Suppressor macrophage (primary cell): ENCODE data around the gene S100PBP.

Experiments used
- DNase-seq, 4 experiments: peaks; one replicate each; pipeline ENCODE4 v3.0.0-alpha.2; 2020 to 2022
- total RNA-seq, 17 experiments: gene quantifications; one replicate each; lab custom pipeline; 2026; ENCODE audit warnings: mixed read lengths in 6 of 17, inconsistent platforms in 3 of 17; lab: John Stamatoyannopoulos, UW

The S100PBP gene
- 8.5 to 31.9 (median 17.8) reads per million in 17 experiments for total RNA-seq

DNA sequence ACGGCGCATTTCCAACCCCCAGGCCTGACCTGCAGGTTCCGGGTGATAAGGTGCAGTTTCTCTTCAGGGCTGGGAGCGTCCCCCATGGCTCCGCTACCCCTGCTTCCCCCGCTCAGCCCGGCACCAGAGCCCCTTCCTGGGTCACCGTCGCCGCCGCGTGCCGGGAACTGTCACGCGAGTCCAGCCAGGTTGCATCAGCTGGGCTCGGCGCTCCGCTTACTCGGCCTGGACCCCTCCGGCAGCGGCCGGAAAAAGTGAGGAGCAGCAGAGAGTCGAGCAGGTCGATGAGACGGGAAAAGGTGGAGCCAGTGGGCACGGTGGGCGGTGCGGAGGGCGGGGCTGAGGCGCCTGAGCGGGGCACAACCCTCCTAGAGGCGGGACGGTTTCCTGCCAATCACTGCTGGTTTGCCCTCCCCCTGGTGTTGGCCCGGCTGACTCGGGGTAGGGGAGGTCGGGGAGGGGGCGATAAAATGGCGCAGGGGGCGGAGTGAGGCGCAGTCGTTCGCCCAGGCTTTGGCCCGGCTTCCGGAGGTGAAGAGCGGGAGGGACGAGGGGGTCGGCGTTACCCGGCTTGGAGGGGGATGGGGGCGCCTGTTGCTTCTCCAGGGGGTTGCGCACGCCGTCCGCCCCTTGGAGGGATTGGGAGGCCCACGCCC is at the start of gene S100PBP, which contains the start of gene YARS1:
Gene S100PBP (plus strand): TSS at position 495 of the 656 bp plus-strand sequence. CDS start 8,447 bp downstream, outside the sequence.
Gene YARS1 (minus strand): TSS at position 200 of the 656 bp plus-strand sequence. CDS start 114 bp downstream, at position 86.
- DNase-seq, result peak; percentile 99

DNA sequence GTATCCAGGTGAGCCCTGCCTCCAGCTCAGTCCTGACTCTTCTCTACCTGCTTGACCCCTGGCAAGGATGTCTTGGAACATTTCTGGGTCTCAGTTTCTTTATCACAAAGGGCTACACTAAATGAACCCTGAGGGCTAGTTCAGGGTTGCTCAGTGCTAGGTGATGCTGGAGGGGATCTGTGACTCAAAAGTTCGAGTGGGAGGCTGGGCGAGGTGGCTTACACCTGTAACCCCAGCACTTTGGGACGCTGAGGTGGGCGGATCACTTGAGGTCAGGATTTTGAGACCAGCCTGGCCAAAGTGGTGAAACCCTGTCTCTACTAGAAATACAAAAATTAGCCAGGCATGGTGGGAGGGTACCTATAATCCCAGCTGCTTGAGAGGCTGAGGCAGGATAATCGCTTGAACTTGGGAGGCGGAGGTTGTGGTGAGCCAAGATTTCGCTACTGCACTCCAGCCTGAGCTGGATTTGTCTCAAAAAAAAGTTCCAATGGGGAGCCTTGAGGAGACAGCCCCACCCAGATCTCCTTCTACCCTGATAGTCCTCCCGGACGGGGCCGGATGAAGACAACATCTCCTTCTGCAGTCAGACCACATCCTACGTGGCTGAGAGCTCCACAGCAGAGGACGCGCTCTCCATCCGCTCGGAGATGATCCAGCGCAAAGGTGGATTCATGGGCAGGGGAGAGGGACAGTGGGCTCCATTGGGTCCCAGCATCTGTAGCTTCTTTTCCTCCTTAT is 49.2 kb upstream of the S100PBP start:
- no peak for DNase-seq

DNA sequence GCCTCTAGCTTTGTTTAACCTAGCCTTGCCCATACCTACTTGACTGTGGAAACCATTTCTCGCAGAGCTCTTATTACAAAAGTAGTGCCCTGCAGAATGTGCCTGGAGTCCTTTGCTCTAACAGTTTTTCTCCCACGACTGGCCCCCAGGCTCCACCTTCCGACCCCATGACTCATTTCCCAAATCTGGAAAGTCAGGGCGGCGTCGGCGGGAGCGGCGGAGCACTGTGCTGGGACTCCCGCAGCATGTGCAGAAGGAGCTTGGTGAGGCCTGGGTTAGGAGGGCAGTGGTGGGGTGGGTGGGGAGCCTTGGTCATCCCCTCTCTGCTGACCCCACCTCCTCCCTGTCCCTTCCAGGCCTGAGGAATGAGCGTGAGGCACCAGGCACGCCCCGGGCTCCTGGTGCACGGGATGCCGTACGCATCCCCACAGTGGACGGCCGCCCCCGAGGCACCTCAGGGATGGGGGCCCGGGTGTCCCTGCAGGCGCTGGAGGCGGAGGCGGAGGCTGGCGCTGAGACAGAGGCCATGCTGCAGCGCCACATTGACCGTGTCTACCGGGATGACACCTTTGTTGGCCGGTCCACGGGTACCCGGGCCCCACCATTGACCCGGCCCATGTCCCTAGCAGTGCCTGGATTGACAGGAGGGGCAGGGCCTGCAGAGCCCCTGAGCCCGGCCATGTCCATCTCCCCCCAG is 47.8 kb upstream of the S100PBP start:
- no peak for DNase-seq

DNA sequence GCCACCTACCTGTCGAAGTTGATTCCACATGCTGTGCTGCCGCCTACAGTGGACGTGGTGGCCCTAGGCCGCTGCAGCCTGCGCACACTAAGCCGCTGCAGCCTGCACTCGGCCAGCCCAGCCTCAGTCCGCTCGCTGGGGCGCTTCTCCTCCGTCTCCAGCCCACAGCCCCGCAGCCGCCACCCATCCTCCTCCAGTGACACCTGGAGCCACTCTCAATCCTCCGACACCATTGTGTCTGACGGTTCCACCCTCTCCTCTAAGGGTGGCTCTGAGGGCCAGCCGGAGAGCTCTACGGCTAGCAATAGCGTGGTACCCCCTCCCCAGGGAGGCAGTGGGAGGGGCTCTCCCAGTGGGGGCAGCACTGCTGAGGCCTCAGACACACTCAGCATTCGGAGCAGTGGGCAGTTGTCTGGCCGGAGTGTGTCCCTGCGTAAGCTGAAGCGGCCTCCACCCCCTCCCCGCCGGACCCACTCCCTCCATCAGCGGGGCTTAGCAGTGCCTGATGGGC is 47.2 kb upstream of the S100PBP start:
- DNase-seq, result no peak

DNA sequence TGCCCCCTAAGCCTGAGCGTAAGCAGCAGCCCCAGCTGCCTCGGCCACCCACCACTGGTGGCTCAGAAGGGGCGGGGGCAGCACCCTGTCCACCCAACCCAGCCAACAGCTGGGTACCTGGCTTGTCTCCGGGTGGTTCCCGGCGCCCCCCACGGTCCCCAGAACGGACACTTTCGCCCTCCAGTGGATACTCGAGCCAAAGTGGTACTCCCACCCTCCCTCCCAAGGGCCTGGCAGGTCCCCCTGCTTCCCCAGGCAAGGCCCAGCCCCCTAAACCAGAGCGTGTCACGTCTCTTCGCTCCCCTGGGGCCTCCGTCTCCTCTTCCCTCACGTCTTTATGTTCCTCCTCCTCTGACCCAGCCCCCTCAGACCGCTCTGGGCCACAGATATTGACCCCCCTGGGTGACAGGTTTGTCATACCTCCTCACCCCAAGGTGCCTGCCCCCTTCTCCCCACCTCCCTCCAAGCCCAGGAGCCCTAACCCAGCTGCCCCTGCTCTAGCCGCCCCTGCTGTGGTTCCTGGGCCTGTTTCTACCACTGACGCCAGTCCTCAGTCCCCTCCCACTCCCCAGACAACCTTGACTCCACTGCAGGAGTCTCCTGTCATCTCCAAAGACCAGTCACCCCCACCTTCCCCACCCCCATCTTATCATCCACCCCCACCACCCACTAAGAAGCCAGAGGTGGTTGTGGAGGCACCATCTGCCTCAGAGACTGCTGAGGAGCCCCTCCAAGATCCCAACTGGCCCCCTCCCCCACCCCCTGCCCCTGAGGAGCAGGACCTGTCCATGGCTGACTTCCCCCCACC is 46.5 kb upstream of the S100PBP start:
- no peak for DNase-seq

DNA sequence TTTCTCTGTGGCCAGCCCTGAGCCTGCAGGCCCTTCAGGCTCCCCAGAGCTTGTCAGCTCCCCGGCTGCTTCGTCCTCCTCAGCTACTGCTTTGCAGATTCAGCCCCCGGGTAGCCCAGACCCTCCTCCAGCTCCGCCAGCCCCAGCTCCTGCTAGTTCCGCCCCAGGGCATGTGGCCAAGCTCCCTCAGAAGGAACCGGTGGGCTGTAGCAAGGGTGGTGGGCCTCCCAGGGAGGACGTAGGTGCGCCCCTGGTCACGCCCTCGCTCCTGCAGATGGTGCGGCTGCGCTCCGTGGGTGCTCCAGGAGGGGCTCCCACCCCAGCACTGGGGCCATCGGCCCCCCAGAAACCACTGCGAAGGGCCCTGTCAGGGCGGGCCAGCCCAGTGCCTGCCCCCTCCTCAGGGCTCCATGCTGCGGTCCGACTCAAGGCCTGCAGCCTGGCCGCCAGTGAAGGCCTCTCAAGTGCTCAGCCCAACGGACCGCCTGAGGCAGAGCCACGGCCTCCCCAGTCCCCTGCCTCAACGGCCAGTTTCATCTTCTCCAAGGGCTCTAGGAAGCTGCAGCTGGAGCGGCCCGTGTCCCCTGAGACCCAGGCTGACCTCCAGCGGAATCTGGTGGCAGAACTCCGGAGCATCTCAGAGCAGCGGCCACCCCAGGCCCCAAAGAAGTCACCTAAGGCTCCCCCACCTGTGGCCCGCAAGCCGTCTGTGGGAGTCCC is 45.7 kb upstream of the S100PBP start:
- no peak for DNase-seq

DNA sequence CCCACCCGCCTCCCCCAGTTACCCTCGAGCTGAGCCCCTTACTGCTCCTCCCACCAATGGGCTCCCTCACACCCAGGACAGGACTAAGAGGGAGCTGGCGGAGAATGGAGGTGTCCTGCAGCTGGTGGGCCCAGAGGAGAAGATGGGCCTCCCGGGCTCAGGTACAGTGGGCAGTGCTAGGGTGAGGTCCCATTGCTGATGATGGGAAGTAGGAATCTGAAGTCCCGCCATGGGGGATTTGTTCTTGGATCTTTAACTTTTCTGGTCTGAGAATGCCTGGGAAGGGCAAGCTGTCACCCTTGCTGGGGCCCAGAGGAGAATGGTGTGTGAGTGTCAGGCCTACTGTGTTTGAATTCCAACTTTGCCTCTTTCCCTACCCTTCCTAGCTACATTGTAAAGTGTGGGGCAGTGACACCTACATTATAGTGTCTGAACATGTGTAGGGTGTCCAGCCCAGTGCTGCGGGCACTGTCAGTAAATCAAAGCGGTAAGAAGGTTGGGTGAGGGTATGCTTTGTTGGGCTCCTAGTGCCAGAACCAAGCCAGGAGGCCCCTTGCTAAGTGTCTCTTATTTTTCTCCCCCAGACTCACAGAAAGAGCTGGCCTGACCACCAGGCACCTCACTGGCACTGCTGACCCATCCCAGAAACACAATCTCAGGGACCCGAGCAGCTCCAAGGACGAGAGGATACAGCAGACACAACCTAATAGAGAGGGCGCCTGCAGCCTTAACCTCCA is 45.0 kb upstream of the S100PBP start:
- no peak for DNase-seq

DNA sequence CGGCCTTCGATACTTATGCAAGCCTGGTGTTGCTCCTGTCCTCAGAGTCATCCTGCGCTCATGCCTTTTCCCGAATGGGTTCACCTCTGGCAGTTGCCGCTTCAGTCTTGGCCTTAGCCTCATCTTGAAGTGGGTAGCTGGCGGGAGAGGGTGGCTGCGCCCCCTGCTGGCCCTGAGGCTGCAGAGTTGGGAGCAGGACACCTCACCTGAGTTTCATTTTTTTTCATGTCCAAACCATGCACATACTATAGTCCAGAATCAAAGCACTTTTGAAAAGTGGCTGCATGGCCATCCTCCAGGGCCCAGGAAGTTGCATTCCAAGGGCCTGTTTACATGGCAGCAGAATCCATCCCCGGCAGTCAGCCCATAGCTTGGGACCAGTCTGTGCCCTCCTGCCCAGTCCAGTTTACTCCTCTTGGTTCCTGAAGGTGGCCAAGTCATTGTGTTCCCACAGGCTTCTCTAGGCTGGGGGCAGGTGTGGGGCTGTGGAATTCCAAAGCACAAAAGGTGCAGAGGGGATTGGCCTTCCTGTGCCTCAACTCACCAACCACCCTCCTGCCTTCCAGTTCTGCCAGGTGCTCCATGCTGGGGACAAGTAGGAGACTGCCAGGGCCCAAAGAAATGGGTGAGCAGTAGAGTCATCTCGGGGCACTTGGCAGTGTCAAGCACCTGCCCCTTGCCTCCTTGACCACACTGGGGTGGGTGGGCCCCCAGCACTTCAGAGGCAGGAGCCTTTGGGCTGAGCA is 44.3 kb upstream of the S100PBP start:
- DNase-seq, result peak; percentile 57 to 88 (median 74)

- no peak for DNase-seq
Observed at GRCh38 chr1:32773764-32774463, 43.5 kb upstream of the S100PBP start.

DNA sequence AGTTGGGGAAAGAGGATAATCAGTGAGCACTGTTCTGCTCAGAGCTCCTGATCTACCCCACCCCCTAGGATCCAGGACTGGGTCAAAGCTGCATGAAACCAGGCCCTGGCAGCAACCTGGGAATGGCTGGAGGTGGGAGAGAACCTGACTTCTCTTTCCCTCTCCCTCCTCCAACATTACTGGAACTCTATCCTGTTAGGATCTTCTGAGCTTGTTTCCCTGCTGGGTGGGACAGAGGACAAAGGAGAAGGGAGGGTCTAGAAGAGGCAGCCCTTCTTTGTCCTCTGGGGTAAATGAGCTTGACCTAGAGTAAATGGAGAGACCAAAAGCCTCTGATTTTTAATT is 43.0 kb upstream of the S100PBP start:
- DNase-seq, result no peak

DNA sequence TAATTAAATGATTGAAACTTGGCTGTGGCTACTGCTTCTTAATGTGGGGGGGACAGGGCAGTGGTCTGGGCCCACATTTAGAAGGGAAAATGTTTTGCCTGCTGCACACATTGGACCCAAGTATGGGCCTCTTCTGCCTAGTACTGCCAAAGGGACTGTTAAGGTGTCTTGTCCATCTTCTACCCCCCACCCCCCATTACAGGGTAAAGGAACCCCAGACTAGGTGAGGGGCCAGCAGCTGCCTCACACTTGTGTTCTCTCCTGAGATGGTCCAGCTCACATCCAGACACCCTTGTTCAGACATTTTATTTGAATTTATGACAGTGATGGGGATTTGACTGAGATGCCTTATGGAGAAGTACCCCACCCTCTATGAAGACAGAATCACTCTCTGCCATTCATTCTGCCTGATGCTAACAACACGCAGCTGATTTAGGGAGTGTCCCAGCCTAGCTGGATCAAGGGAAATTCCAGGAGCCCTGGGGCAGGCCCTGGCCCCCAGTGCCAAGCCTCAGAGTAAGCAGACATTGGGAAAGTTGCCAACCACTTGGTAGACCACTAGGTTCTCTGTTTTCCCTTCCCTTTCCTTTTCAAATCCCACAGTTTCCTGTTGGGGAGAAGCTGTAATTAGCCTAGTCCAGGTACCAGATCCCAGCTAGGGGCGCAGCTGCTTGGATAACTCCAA is 42.4 kb upstream of the S100PBP start:
- no peak for DNase-seq

- no peak for DNase-seq
Observed at GRCh38 chr1:32775640-32776337, 41.7 kb upstream of the S100PBP start.

GRCh38 chr1:32779242-32779641 is 38.2 kb upstream of the S100PBP start:
- no peak for DNase-seq

DNA sequence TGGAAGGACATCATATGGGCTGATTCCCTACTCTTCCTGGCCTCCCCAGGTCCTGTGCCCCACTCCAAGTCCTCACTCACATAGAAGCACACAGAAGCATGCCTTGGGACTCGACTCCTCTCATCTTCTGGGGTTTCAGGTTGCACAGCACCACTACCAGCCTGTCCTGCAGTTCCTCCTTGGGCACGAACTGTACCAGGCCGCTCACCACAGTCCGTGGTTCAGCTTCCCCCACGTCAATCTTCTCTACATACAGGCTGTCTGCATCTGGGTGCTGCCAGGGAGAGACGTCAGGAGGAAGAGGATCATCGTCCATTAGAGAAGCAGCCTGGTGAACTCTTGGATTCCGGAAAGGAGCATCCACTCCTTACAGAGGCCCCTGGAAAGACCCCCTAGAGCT is 37.4 kb upstream of the S100PBP start:
- no peak for DNase-seq

DNA sequence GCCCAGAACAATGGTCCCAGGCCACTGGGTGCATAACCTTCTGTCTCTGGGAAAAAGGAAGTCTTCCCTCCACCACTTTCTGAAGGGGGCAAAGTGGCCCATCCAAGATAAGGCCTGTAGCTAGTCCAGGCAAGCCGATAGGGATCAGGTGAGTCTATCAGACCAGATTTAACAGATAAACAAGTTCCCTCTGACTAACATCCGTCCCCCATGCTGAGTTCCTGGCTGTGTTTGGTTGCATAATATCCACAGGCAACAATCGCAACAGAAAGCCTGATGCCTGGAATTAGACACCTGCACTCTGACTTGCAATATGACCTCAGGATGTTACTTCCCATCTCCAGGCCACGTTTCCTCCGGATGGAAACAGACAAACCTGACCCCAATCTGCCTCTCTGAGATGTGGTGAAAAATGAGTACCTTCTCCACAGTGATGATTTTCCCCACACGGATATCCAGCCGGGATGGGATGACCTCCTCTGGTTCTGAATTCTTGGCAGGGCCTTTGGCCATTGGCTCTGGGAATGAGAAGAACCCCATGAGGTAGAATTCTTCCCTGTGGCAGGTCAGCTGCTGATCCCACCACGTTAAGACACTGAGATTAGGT is 36.7 kb upstream of the S100PBP start:
- DNase-seq, result no peak

DNA sequence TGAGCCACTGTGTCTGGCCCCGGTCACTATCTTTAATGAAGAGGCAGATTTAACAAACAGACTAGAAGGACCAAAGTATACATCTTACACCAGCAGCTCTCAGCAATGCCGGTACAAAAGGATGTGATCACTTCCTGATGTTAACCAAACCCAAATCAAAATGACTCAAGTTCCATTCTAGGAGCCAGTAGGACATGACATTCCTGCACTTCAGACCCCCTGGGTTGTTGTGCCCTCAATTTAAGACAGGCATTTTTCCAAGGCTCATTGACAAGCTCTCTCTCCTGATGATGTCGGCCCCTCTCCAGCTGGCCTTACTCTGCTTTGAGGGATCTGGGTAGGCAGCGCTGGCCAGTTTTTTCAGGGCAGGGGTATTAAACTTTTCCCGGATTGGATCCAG is 35.4 kb upstream of the S100PBP start:
- DNase-seq, result no peak

GRCh38 chr1:32783851-32784250 is 33.6 kb upstream of the S100PBP start:
- DNase-seq, result no peak

GRCh38 chr1:32784817-32785216 is 32.6 kb upstream of the S100PBP start:
- no peak for DNase-seq
